SU-DHL-6 (cell line): ENCODE measurements around the gene POLR3H.

Experiments used
- CTCF ChIP-seq: fragments of 200-600 bp; sonication (generic); IDR thresholded peaks from one replicate; pipeline ENCODE4 v1.5.1; 2017; ENCODE audit warnings: antibody characterized with exemption, mild to moderate bottlenecking, low read length, moderate library complexity; ENCODE audit not compliant: insufficient read depth, poor library complexity, severe bottlenecking
- EZH2phosphoT487 ChIP-seq: fragments of 200-600 bp; sonication (generic), shearing (Covaris generic); conservative IDR thresholded peaks from 2 replicates; pipeline ENCODE4 v1.6.1; 2018; ENCODE audit warnings: mild to moderate bottlenecking, antibody characterized with exemption, low read length, moderate library complexity, mixed read lengths

- TF ChIP-seq CTCF (no peak), EZH2phosphoT487 (no peak)
Observed at GRCh38 chr22:41544671-41545476, 604 bp upstream of the POLR3H start.
